A549 treated with DMSO at 1 μM for 4 hours (cell line): ENCODE data around the gene OR52E8. TPM values are rescaled to one million over a fixed set of nuclear protein-coding genes. Genes with fewer than 3 reads are reported as not detected.

Source experiments
- total RNA-seq: library from RNA; stranded (reverse); fragments of 200-300 nt; extraction: Qiagen RNA extraction; gene quantifications from 5 replicates; pipeline ENCODE4 v1.2.3, GENCODE V29; 2022; ENCODE audit warnings: low read depth

Gene OR52E8
- total RNA-seq, result not detected in 5 replicates

DNA sequence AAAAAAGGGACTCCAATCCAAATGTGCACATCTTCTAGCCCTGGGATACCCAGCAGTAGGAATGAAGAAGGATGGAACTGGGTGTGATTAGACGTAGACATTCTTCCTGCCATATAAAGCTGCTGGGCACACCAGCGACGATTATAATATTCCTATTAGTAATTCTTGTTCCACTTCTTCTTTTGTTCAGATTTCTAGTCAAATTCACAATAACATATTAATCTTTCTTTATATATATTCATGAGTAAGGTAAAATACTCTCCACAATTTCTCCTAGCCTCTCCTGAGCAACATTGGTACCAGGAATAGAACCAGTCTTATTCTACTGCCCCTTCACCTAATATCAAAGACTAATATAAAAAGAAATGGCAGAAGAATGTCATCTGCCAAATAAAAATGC is at the start of gene OR52E8:
Gene OR52E8 (minus strand): TSS at position 101 of the 400 bp plus-strand sequence. CDS start 0 bp downstream, at position 101.

DNA sequence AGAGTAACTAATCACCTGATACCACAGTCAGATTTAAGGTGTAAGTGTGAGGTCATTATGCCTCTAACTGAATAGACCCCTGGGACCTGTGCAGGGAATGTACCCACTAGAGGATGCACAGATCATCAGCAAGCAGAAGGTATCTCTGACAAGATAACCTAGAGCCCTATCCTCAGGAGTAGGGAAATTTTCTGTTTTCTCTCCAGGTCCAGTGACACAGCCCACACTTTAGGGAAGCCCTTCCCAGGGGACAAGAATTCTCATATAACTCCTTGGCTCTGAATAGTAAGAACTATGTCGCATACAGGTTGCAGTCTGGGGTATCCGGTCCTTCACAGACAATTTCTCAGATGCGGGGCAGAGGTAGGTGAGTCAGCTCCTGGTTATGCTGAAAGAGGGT is 35.4 kb upstream of the OR52E8 start, which contains the start of gene OR52E5:
Gene OR52E5 (plus strand): TSS at position 301 of the 400 bp plus-strand sequence. CDS start 7,569 bp downstream, outside the sequence.

DNA sequence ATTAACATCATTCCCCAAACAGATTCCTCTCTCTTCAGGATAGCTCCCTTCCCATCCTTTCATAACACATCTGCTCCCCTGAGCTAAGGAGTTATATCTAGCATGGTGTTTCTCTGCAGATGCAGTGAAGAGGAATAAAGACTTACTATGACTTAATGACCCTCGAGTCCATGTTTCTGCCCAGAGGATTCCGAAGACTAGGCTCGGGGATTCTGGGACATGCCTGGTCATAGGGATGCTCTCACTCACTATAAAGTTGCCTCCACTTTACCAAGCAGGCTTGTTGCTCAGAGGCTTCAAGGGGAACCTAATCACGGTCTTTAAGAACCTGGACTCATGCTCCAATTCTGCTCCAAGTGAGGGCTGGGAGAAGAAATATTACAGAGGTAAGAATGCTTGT is 22.8 kb upstream of the OR52E8 start, which contains the start of gene OR52E4:
Gene OR52E4 (plus strand): TSS at position 301 of the 400 bp plus-strand sequence. CDS start 3,664 bp downstream, outside the sequence.

GRCh38 chr11:5841797-5842196 is 15.7 kb downstream of the OR52E8 start, which contains the start of gene OR52E6:
TSS of gene OR52E6 (minus strand) at chr11:5841897. CDS start at chr11:5841897, 0 bp downstream.

DNA sequence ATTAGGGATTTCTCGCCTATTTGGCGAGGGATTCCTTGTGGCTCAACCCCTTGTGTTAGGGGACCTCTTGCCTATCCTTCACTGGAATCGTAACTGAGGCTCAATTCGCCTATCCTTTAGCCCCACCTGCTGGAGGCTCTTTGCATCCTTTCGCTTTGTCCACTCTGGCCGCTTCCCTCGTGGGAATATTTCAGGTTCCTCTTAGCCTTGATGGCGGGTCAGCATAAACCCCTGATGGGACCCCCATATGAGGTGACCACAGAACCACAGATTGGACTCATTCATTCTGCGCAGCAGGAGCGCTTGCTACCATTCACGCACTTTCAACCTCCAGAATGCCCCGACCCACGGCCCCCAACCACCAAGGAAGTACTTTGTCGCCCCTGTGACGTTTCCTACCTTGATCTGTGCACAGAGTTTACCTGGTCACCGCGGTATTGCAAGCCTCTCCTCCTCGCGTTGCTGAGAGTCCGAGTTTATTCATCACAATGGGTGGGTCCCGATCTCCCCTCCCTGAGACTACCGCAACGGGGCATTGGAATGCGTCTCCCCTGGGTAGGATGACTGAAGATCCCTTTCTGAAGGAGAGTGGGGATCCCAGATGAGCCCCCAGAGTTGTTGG is 48.9 kb downstream of the OR52E8 start, which contains the start of gene OR52N2:
Gene OR52N2 (plus strand): TSS at position 425 of the 622 bp plus-strand sequence. CDS start 11,412 bp downstream, outside the sequence.

Other genes with a start within 250 kb of the OR52E8 start
- 3.1 to 4.0 TPM (median 3.4 TPM) in 5 replicates for gene TRIM34, start 232.7 kb downstream of the OR52E8 start, total RNA-seq
- gene TRIM5, start 172.6 kb downstream of the OR52E8 start, total RNA-seq, result 12.7 to 15.0 TPM (median 12.9 TPM) in 5 replicates
- gene TRIM22, start 167.9 kb downstream of the OR52E8 start, total RNA-seq, result 0.42 to 1.0 TPM (median 0.66 TPM) in 5 replicates
- not detected in 5 replicates for gene OR56B1, start 121.2 kb downstream of the OR52E8 start, total RNA-seq
- gene OR52N4, start 103.4 kb downstream of the OR52E8 start, total RNA-seq, result not detected in 5 replicates
- not detected in 5 replicates for gene OR52N5, start 74.3 kb downstream of the OR52E8 start, total RNA-seq
- not detected in 5 replicates for gene OR52N1, start 66.4 kb downstream of the OR52E8 start, total RNA-seq
- not detected in 5 replicates for gene OR52N2, start 48.8 kb downstream of the OR52E8 start, total RNA-seq
- not detected in 5 replicates for gene OR52E6, start 15.8 kb downstream of the OR52E8 start, total RNA-seq
- not detected in 5 replicates for gene OR52E4, start 22.9 kb upstream of the OR52E8 start, total RNA-seq
- gene OR52E5, start 35.5 kb upstream of the OR52E8 start, total RNA-seq, result not detected in 5 replicates
- not detected in 5 replicates for gene OR56A3, start 84.6 kb upstream of the OR52E8 start, total RNA-seq
- not detected in 5 replicates for gene OR56A5, start 110.8 kb upstream of the OR52E8 start, total RNA-seq
- gene OR52L1, start 129.3 kb upstream of the OR52E8 start, total RNA-seq, result not detected in 5 replicates
- not detected in 5 replicates for gene OR56A4, start 149.3 kb upstream of the OR52E8 start, total RNA-seq
- gene OR56A1, start 173.1 kb upstream of the OR52E8 start, total RNA-seq, result not detected in 5 replicates
- not detected in 5 replicates for gene OR56B4, start 250.0 kb upstream of the OR52E8 start, total RNA-seq